Peyer's patch (tissue), 4 donors: Measurements from ENCODE around the gene DNAJC19. TPM values are rescaled to one million over a fixed set of nuclear protein-coding genes. Genes with fewer than 3 reads are reported as not detected.

Experiments used
- DNase-seq, 3 donors: peaks; one replicate each; pipeline ENCODE4 v3.0.0-alpha.2; 2017 to 2019
- H3K27ac ChIP-seq, 4 donors: fragments of 200-600 bp; sonication (generic); one replicate each; pipeline ENCODE4 v1.5.1; 2016 to 2019
- H3K27me3 ChIP-seq, 2 donors: fragments of 200-600 bp; sonication (generic); one replicate each; pipeline ENCODE4 v1.5.1; 2019
- H3K36me3 ChIP-seq, 3 donors: fragments of 200-600 bp; sonication (generic); one replicate each; pipeline ENCODE4 v1.5.1; 2016 to 2019
- H3K4me1 ChIP-seq, 4 donors: fragments of 200-600 bp; sonication (generic); one replicate each; pipeline ENCODE4 v1.5.1; 2016 to 2019
- H3K4me3 ChIP-seq, 4 donors: fragments of 200-600 bp; sonication (generic); 1 replicate in 3 of 4; 2 replicates in 1 of 4; pipeline ENCODE4 v1.5.1; 2016 to 2019; ENCODE audit warnings: mild to moderate bottlenecking in 1 of 4
- H3K9me3 ChIP-seq, 4 donors: fragments of 200-600 bp; sonication (generic); one replicate each; pipeline ENCODE4 v1.5.1; 2016 to 2019; ENCODE audit warnings: mild to moderate bottlenecking in 1 of 4
- CTCF ChIP-seq, 6 experiments: fragments of 450-650 bp in 4 of 6; fragments of 200-600 bp in 2 of 6; sonication (generic) in 1 of 6; IDR thresholded peaks; one replicate each; pipeline ENCODE4 v1.5.1; 2017 to 2019; ENCODE audit warnings: antibody characterized with exemption in 6 of 6, mild to moderate bottlenecking in 3 of 6, moderate library complexity in 1 of 6
- POLR2A ChIP-seq, 2 donors: fragments of 450-650 bp; IDR thresholded peaks; one replicate each; pipeline ENCODE4 v1.5.1; 2017; ENCODE audit warnings: antibody characterized with exemption in 2 of 2, mild to moderate bottlenecking in 2 of 2, moderate library complexity in 2 of 2
- total RNA-seq, 4 donors: library from RNA; depleted of rRNA; stranded (reverse); fragments of >200 nt; gene quantifications; one replicate each; pipeline ENCODE4 v1.1.0, GENCODE V29; 2016

The DNAJC19 gene
- total RNA-seq, 4 donors from 2014 or later = 22.7 to 36.3 (median 33.6) TPM

DNA sequence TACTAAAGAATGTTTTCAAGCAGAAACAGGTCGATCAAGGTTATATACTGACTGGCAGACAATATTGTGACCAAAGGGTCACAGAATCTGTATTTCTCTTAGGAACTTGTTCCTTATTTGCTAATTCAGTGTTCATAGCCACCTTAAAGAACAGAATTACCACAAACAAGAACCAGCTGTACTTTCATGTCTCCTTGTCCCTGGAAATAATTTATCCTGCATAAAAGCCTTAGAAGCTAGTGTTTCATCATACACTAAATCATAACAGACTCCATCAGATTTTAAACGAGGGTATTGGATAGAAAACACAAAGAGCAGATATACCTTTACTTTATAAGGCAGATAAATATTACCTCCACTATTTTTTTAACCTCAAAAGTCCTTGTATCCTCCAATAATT, 6.4 kb downstream of the DNAJC19 start:
- H3K4me1 ChIP-seq = peaks cover 0 to 10% (median 0%) of the 10 kb centered on the region in 4 donors
- no peak for TF ChIP-seq CTCF (IDR thresholded peaks at IDR 0.05)
- no peak for TF ChIP-seq POLR2A (IDR thresholded peaks at IDR 0.05)
- DNase-seq = no peak

GRCh38 chr3:180981912-180982311, 7.6 kb downstream of the DNAJC19 start:
- H3K9me3 ChIP-seq = no peaks in the 10 kb centered on the region
- H3K36me3 ChIP-seq = peaks cover 0 to 58% (median 0%) of the 10 kb centered on the region in 3 donors
- H3K4me3 ChIP-seq = no peak overlapping the region
- no peak for DNase-seq
- H3K4me1 ChIP-seq = no peaks in the 10 kb centered on the region
- no peak overlapping the region for H3K27ac ChIP-seq
- H3K27me3 ChIP-seq = no peaks in the 10 kb centered on the region
- no peak for TF ChIP-seq CTCF (IDR thresholded peaks at IDR 0.05)

More for the DNA sequence above, 6.4 kb downstream of the DNAJC19 start:
- Histone ChIP-seq H3K36me3 (peaks cover 0 to 61% (median 0%) of the 10 kb centered on the region in 3 donors), H3K9me3 (no peaks in the 10 kb centered on the region), H3K27ac (no peak overlapping the region), H3K4me3 (no peak overlapping the region), H3K27me3 (no peaks in the 10 kb centered on the region)

- no peak for DNase-seq
- H3K4me3 ChIP-seq = no peak overlapping the region
- H3K27ac ChIP-seq = no peak overlapping the region
- H3K27me3 ChIP-seq = no peaks in the 10 kb centered on the region
- H3K9me3 ChIP-seq = no peaks in the 10 kb centered on the region
- H3K4me1 ChIP-seq = no peaks in the 10 kb centered on the region
- TF ChIP-seq POLR2A (IDR thresholded peaks at IDR 0.05) (no peak), CTCF (IDR thresholded peaks at IDR 0.05) (no peak)
- H3K36me3 ChIP-seq = peaks cover 0 to 55% (median 0%) of the 10 kb centered on the region in 3 donors
Measured at GRCh38 chr3:180980611-180981010, 8.9 kb downstream of the DNAJC19 start.

GRCh38 chr3:180979961-180980360, 9.6 kb downstream of the DNAJC19 start:
- H3K27me3 ChIP-seq = no peaks in the 10 kb centered on the region
- no peak overlapping the region for H3K4me3 ChIP-seq
- H3K4me1 ChIP-seq = no peaks in the 10 kb centered on the region
- no peak for TF ChIP-seq POLR2A (IDR thresholded peaks at IDR 0.05)
- no peak for TF ChIP-seq CTCF (IDR thresholded peaks at IDR 0.05)
- H3K27ac ChIP-seq = no peak overlapping the region
- peaks cover 0 to 49% (median 0%) of the 10 kb centered on the region in 3 donors for H3K36me3 ChIP-seq
- H3K9me3 ChIP-seq = no peaks in the 10 kb centered on the region
- no peak for DNase-seq

DNA sequence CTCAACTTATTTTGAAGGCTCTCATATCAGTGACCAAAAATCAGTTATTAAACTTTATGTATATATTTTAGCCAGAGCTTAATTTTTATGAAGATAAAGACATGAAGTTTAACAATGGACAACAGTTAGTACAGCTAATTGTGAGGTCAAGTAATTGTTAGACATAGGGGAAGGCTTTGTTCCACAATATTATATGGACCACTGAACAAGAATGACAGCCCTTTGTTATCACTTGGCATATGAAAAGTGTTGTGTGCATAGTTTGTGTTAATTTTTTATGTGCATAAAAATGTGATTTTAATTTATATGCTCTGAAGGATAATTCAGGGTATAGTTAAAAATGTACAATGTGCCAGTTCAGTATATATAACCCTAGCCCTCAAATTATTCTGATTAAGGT, 12.0 kb downstream of the DNAJC19 start:
- Histone ChIP-seq H3K27me3 (no peaks in the 10 kb centered on the region), H3K27ac (no peak overlapping the region), H3K4me1 (no peaks in the 10 kb centered on the region), H3K4me3 (no peak overlapping the region), H3K9me3 (no peaks in the 10 kb centered on the region), H3K36me3 (peaks cover 0 to 31% (median 0%) of the 10 kb centered on the region in 3 donors)
- TF ChIP-seq POLR2A (IDR thresholded peaks at IDR 0.05) (no peak), CTCF (IDR thresholded peaks at IDR 0.05) (no peak)
- DNase-seq = no peak

- no peak for TF ChIP-seq POLR2A (IDR thresholded peaks at IDR 0.05)
- no peak for TF ChIP-seq CTCF (IDR thresholded peaks at IDR 0.05)
- no peak overlapping the region for H3K4me3 ChIP-seq
- no peaks in the 10 kb centered on the region for H3K27me3 ChIP-seq
- peaks cover 0 to 50% (median 0%) of the 10 kb centered on the region in 3 donors for H3K36me3 ChIP-seq
- no peak for DNase-seq
- no peaks in the 10 kb centered on the region for H3K9me3 ChIP-seq
- no peak overlapping the region for H3K27ac ChIP-seq
- H3K4me1 ChIP-seq = no peaks in the 10 kb centered on the region
Measured at GRCh38 chr3:180974286-180974685, 15.2 kb downstream of the DNAJC19 start.
